Vagina (tissue), 2 donors: ENCODE results near the gene TMBIM1. TPM values are rescaled to one million over a fixed set of nuclear protein-coding genes. Genes with fewer than 3 reads are reported as not detected.

Experiments
- DNase-seq, 2 donors: peaks; one replicate each; pipeline ENCODE4 v3.0.0-alpha.2; 2017; ENCODE audit errors: extremely low spot score in 2 of 2
- H3K27ac ChIP-seq: fragments of 200-600 bp; sonication (generic); one replicate; pipeline ENCODE4 v1.5.1; 2019
- H3K27me3 ChIP-seq: fragments of 200-600 bp; sonication (generic); one replicate; pipeline ENCODE4 v1.5.1; 2019
- H3K36me3 ChIP-seq, 2 donors: fragments of 200-600 bp; sonication (generic); one replicate each; pipeline ENCODE4 v1.5.1; 2017 to 2019
- H3K4me1 ChIP-seq: fragments of 200-600 bp; sonication (generic); one replicate; pipeline ENCODE4 v1.5.1; 2019
- H3K4me3 ChIP-seq, 2 donors: fragments of 200-600 bp; sonication (generic); 1 replicate in 1 of 2; 2 replicates in 1 of 2; pipeline ENCODE4 v1.5.1; 2016 to 2019
- H3K9me3 ChIP-seq: fragments of 200-600 bp; sonication (generic); one replicate; pipeline ENCODE4 v1.5.1; 2019
- POLR2A ChIP-seq, 2 donors: fragments of 450-650 bp; IDR thresholded peaks; one replicate each; pipeline ENCODE4 v1.6.1; 2017; ENCODE audit warnings: antibody characterized with exemption in 2 of 2, mild to moderate bottlenecking in 2 of 2, moderate library complexity in 2 of 2
- POLR2AphosphoS5 ChIP-seq, 2 donors: sonication (generic); formaldehyde crosslinking; IDR thresholded peaks; one replicate each; pipeline ENCODE4 v1.9.0; 2017; ENCODE audit warnings: antibody characterized with exemption in 2 of 2, mild to moderate bottlenecking in 2 of 2, low read depth in 1 of 2; ENCODE audit not compliant: insufficient read depth in 1 of 2
- intact Hi-C: fragments of 100-400 bp; cut with DNase I; formaldehyde crosslinking; loops from one replicate; pipeline ENCODE4 v1.15.1; 2023
- total RNA-seq: library from RNA; depleted of rRNA; stranded (reverse); fragments of >200 nt; gene quantifications from one replicate; pipeline ENCODE4 v1.2.3, GENCODE V29; 2016
- TF ChIP-seq, protein P1 (sequence below), 3 experiments: fragments of 450-650 bp in 2 of 3; fragments of 200-600 bp in 1 of 3; sonication (generic) in 1 of 3; IDR thresholded peaks; one replicate each; pipeline ENCODE4 v1.5.1; 2017 to 2019; ENCODE audit warnings: antibody characterized with exemption in 3 of 3, mild to moderate bottlenecking in 2 of 3, moderate library complexity in 2 of 3

Gene TMBIM1
- total RNA-seq, 1 donor from 2014 or later: 232 TPM

DNA sequence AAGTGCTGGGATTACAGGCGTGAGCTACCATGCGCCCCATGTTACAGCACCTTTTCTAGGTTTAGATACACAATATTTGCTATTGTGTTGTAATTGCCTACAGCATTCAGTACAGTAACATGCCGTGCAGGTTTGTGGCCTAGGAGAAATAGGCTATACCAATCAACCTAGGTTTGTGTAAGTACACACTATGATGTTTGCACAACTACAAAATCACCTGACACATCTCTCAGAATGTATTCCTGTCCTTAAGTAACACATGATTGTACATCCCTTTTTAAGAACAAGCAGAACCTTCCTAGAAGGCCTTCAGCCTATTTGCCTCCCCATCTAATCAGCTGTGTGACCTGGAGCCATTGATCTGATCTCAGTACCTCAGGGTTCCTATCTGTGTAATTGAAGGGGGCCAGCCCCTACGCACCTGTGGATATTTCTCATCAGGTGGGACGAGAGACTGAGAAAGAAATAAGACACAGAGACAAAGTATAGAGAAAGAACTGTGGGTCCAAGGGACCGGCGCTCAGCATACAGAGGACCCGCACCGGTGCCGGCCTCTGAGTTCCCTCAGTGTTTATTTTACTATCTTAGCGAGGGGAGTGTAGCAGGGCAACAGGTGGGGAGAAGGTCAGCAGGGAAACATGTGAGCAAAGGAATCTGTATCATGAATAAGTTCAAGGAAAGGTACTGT is 18.7 kb upstream of the TMBIM1 start:
- no peak overlapping the region for H3K4me3 ChIP-seq
- no peaks in the 10 kb centered on the region for H3K9me3 ChIP-seq
- no peak for DNase-seq
- intact Hi-C loops: loop anchor here (5.0 kb wide), 1 partner anchor 839 kb away; no protein-coding TSS in a partner anchor
- no peak for TF ChIP-seq POLR2AphosphoS5 (IDR thresholded peaks at IDR 0.05; ENCODE audit: insufficient read depth in 1 of 2, low read depth in 1 of 2)
- TF ChIP-seq, protein P1, sequence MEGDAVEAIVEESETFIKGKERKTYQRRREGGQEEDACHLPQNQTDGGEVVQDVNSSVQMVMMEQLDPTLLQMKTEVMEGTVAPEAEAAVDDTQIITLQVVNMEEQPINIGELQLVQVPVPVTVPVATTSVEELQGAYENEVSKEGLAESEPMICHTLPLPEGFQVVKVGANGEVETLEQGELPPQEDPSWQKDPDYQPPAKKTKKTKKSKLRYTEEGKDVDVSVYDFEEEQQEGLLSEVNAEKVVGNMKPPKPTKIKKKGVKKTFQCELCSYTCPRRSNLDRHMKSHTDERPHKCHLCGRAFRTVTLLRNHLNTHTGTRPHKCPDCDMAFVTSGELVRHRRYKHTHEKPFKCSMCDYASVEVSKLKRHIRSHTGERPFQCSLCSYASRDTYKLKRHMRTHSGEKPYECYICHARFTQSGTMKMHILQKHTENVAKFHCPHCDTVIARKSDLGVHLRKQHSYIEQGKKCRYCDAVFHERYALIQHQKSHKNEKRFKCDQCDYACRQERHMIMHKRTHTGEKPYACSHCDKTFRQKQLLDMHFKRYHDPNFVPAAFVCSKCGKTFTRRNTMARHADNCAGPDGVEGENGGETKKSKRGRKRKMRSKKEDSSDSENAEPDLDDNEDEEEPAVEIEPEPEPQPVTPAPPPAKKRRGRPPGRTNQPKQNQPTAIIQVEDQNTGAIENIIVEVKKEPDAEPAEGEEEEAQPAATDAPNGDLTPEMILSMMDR (IDR thresholded peaks at IDR 0.05): no peak
- TF ChIP-seq POLR2A (IDR thresholded peaks at IDR 0.05): no peak
- no peaks in the 10 kb centered on the region for H3K4me1 ChIP-seq
- no peaks in the 10 kb centered on the region for H3K36me3 ChIP-seq
- H3K27me3 ChIP-seq: no peaks in the 10 kb centered on the region
- no peak overlapping the region for H3K27ac ChIP-seq

DNA sequence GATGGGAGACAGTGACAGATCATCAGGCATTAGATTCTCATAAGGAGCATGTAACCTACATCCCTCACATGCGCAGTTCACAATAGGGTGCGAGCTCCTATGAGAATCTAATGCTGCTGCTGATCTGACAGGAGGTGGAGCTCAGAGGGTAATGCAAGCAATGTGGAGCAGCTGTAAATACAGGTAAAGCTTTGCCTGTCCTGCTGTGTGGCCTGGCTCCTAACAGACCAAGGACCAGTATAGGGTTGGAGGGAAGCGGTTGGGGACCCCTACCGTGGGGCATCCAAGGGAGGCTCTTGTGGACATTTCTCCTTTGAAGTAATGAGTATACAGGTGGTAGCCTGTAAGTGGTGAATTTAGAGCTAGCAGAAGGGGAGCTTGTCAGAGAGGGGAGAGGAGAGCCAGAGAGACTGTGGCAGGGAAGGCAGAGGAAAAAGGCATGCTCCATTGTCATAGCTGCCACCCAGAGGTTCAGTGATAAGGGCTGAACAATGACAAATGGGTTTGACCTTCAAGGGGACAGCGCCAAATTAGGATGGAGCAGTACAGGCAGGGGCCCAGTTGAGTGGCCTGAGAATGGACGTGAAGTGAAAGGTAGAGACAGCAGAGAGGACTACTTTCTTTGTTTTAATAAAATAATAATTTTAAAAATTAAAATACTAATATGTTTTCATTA is 15.2 kb upstream of the TMBIM1 start:
- no peak for DNase-seq
- TF ChIP-seq, protein P1 (IDR thresholded peaks at IDR 0.05): no peak
- TF ChIP-seq POLR2A (IDR thresholded peaks at IDR 0.05) (no peak), POLR2AphosphoS5 (IDR thresholded peaks at IDR 0.05; ENCODE audit: insufficient read depth in 1 of 2, low read depth in 1 of 2) (no peak)
- no peaks in the 10 kb centered on the region for H3K9me3 ChIP-seq
- no peak overlapping the region for H3K4me3 ChIP-seq
- no peaks in the 10 kb centered on the region for H3K4me1 ChIP-seq
- no peaks in the 10 kb centered on the region for H3K27me3 ChIP-seq
- H3K36me3 ChIP-seq: no peaks in the 10 kb centered on the region
- intact Hi-C loops: no loop called here
- no peak overlapping the region for H3K27ac ChIP-seq

DNA sequence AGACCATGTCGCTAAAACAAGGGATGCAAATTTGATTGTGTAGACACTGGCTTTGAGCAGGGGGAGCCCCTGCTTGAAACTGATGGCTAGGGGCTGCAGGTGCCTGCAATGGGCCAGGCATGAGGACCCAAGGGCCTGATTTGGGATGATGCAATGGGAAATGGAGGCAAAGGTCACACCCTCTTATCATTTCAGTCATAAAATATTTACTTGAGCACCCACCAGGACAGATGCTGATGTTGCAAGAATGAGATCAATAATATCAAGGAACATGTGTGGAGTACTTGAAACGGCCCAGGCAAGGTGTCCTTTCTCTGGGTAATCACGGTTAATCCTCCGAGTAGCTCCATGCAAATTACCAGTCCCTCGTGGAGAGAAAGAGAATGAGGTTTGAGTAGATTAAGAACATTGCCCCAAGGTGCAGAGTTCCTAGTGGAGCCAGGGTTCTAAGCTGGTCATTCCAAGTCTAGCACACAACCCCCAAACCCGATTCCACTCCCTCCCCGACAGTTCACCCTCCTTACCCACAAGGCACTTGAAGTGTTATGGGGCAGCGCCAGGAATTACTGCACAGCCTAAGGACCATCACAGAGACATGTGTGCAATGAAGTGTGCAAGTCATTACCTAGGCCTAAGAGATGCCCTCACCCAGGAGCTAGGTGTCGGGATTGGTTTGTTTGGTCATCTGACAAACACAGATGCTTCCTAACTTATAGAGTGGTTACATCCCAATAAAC is 14.0 kb upstream of the TMBIM1 start:
- Histone ChIP-seq H3K9me3 (no peaks in the 10 kb centered on the region), H3K4me1 (no peaks in the 10 kb centered on the region), H3K27ac (no peak overlapping the region), H3K4me3 (no peak overlapping the region), H3K36me3 (no peaks in the 10 kb centered on the region), H3K27me3 (no peaks in the 10 kb centered on the region)
- DNase-seq: no peak
- intact Hi-C loops: no loop called here
- TF ChIP-seq POLR2AphosphoS5 (IDR thresholded peaks at IDR 0.05; ENCODE audit: insufficient read depth in 1 of 2, low read depth in 1 of 2): no peak
- TF ChIP-seq POLR2A (IDR thresholded peaks at IDR 0.05): no peak
- TF ChIP-seq, protein P1 (IDR thresholded peaks at IDR 0.05): no peak

DNA sequence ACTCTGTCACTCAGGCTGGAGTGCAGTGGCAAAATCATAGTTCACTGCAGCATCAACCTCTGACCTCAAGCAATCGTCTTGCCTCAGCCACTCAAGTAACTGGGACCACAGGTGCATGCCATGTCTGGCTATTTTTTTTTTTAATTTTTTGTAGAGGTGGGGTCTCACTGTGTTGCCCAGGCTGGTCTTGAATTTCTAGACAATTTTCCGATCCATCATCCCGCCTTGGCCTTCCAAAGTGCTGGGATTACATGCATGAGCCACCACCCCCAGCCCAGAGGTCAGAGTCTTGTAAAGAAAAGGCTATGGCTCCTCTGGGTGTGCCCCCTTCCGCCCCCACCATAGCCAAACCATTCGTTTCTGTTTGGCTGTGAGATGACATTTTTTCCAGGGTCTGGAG is 13.1 kb upstream of the TMBIM1 start:
- no peaks in the 10 kb centered on the region for H3K36me3 ChIP-seq
- H3K4me3 ChIP-seq: no peak overlapping the region
- H3K27ac ChIP-seq: no peak overlapping the region
- no peaks in the 10 kb centered on the region for H3K27me3 ChIP-seq
- no peaks in the 10 kb centered on the region for H3K9me3 ChIP-seq
- H3K4me1 ChIP-seq: no peaks in the 10 kb centered on the region
- intact Hi-C loops: no loop called here
- TF ChIP-seq, protein P1 (IDR thresholded peaks at IDR 0.05): no peak
- TF ChIP-seq POLR2AphosphoS5 (IDR thresholded peaks at IDR 0.05; ENCODE audit: insufficient read depth in 1 of 2, low read depth in 1 of 2) (no peak), POLR2A (IDR thresholded peaks at IDR 0.05) (no peak)
- no peak for DNase-seq
